ENCODE results near the gene TGOLN2.
A peak's percentile ranks its signal among the peaks of the same experiment; 100 is the strongest.
"Not testable (repeated sequence)": the region's sequence is repeated elsewhere in the genome, so short reads cannot be mapped to it uniquely, and the experiment has no call there.

TGOLN2 gene

GRCh38 chr2:85327822-85328617 lies at the start of gene TGOLN2:
TGOLN2 (minus strand) TSS chr2:85327989; CDS start chr2:85327962, 27 bp downstream.
- peak; percentile 77 for DNase-seq

GRCh38 chr2:85377083-85377482 lies 49.3 kb upstream of the TGOLN2 start:
- DNase-seq: no peak

- no peak for DNase-seq
Observed at GRCh38 chr2:85376291-85377065, 48.7 kb upstream of the TGOLN2 start.

GRCh38 chr2:85371045-85371444 lies 43.3 kb upstream of the TGOLN2 start:
- no peak for DNase-seq

GRCh38 chr2:85369500-85369899 lies 41.7 kb upstream of the TGOLN2 start:
- no peak for DNase-seq

GRCh38 chr2:85368921-85369320 lies 41.1 kb upstream of the TGOLN2 start:
- DNase-seq: no peak

- DNase-seq: no peak
Observed at GRCh38 chr2:85367180-85367579, 39.4 kb upstream of the TGOLN2 start.

GRCh38 chr2:85362653-85363387 lies 35.0 kb upstream of the TGOLN2 start:
- DNase-seq: not testable (repeated sequence)

- DNase-seq: no peak
Observed at GRCh38 chr2:85357736-85358135, 29.9 kb upstream of the TGOLN2 start.

- DNase-seq: no peak
Observed at GRCh38 chr2:85356186-85356585, 28.4 kb upstream of the TGOLN2 start.

- no peak for DNase-seq
Observed at GRCh38 chr2:85355521-85355920, 27.7 kb upstream of the TGOLN2 start.

GRCh38 chr2:85355073-85355410 lies 27.3 kb upstream of the TGOLN2 start:
- no peak for DNase-seq

- DNase-seq: peak; percentile 99
Observed at GRCh38 chr2:85354286-85355072, 26.7 kb upstream of the TGOLN2 start, which contains the start of the genes ELMOD3 and RETSAT. ELMOD3 (plus strand) TSS chr2:85354769; CDS start chr2:85357199, 2,430 bp downstream. RETSAT (minus strand) TSS chr2:85354528; CDS start chr2:85354507, 21 bp downstream.

GRCh38 chr2:85353876-85354285 lies 26.1 kb upstream of the TGOLN2 start:
- DNase-seq: no peak

- no peak for DNase-seq
Observed at GRCh38 chr2:85347599-85347998, 19.8 kb upstream of the TGOLN2 start.

- no peak for DNase-seq
Observed at GRCh38 chr2:85344356-85344954, 16.7 kb upstream of the TGOLN2 start.

GRCh38 chr2:85343207-85343895 lies 15.6 kb upstream of the TGOLN2 start:
- not testable (repeated sequence) for DNase-seq

GRCh38 chr2:85342156-85342555 lies 14.4 kb upstream of the TGOLN2 start:
- DNase-seq: no peak

- DNase-seq: no peak
Observed at GRCh38 chr2:85341269-85342029, 13.7 kb upstream of the TGOLN2 start.

- no peak for DNase-seq
Observed at GRCh38 chr2:85340034-85340892, 12.5 kb upstream of the TGOLN2 start.

Measured in SIG-M5 (cell line).